ENCODE measurements around the gene TYW5.

TYW5 gene, protein sequence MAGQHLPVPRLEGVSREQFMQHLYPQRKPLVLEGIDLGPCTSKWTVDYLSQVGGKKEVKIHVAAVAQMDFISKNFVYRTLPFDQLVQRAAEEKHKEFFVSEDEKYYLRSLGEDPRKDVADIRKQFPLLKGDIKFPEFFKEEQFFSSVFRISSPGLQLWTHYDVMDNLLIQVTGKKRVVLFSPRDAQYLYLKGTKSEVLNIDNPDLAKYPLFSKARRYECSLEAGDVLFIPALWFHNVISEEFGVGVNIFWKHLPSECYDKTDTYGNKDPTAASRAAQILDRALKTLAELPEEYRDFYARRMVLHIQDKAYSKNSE

DNA sequence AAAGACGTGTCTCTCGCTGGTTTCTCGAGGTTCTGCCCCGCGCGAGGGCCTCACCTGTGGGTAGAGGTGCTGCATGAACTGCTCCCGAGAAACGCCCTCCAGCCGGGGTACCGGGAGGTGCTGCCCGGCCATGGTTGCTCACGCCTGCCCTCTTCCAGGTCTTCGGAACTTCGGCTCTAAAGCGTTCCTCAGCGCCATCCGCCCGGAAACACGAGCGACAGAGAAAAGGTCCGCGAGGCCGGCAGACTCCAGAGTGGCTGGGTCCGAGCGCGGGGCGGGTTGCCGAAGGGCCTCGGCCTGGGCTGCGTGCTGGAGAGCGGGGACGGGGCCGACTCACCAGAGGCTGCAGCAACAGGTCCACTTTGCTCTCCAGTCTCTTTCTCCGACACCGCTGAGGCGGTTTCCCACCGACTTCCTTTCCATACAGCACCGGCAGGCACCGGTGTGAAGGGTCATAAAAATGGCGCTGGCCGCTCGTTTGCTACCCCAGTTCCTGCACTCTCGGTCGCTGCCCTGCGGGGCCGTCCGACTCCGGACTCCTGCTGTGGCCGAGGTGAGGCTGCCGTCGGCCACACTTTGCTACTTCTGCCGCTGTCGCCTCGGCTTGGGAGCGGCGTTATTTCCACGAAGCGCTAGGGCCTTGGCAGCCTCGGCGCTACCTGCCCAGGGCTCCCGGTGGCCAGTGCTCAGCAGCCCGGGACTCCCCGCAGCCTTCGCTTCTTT, at the start of gene TYW5, which contains the start of gene MAIP1:
TSS of gene TYW5 (minus strand) at position 153 of the 723 bp plus-strand sequence. CDS start at position 132, 21 bp downstream.
TSS of gene MAIP1 (plus strand) at position 244 of the 723 bp plus-strand sequence. CDS start at position 461, 217 bp downstream.
- DNase-seq, result peak; percentile 68

DNA sequence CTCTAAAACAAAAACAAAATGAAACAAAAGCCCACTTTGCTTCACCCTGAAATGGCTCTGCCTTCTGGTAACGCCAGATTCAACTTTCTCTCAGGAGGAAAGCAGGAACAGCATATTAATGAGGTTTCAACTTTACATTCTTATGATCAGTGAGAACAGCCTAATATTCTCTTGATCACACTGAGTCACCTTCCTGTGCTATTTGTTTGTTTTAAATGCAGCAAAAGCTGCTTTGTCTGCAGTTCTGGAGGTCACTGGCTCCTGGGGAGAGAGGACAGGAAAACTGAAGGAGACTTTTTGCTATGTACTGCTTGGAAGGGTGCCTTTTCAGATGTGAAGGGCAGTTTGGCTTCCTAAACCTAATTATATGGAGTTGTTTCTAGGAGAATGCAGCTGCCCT, 48.2 kb upstream of the TYW5 start:
- no peak for DNase-seq

- no peak for DNase-seq
Measured at GRCh38 chr2:200000444-200001163, 45.3 kb upstream of the TYW5 start.

DNA sequence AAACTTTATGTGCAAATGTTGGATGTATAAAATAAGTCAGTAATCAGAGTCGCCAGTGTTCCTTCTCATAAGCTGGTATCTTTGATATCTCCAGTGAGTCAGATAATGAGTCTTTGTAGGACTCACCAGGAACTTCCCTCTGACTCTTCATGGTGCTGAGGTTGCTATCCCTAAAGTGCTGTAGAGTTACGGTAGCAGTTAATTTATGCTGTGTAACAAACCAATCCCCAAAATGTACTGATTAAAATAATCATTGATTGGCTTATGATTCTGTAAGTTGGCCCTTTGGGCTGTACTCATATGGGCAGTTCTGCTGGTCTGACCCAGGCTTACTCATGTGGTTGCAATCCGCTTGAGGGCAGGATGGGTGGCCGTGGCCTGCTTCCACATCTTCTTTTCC, 43.9 kb upstream of the TYW5 start:
- DNase-seq, result no peak

- no peak for DNase-seq
Measured at GRCh38 chr2:199997296-199997695, 42.0 kb upstream of the TYW5 start.

- DNase-seq, result no peak
Measured at GRCh38 chr2:199994896-199995295, 39.6 kb upstream of the TYW5 start.

- no peak for DNase-seq
Measured at GRCh38 chr2:199994371-199994770, 39.1 kb upstream of the TYW5 start.

DNA sequence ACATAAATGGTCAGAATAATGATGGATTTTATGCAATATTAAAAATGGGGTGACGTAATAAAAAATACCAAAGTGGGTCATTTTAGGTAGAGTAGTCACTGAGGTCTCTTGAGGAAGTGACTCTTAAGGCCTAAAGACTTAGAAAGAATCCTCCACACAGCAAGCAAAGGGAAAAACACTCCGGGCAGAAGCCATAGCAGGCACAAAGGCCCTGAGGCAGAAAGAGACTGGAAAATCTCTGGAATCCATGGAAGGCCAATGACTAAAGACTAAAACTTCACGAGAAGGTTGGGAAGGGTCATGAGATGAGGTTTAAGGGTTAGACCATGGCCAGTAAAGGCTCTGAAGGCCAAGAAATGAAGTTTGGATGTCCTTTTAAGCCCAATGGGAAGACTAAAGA, 37.0 kb upstream of the TYW5 start:
- no peak for DNase-seq

GRCh38 chr2:199991691-199992090, 36.4 kb upstream of the TYW5 start:
- DNase-seq, result no peak

- DNase-seq, result no peak
Measured at GRCh38 chr2:199989822-199990221, 34.5 kb upstream of the TYW5 start.

GRCh38 chr2:199988151-199988550, 32.9 kb upstream of the TYW5 start:
- DNase-seq, result peak; percentile 5

DNA sequence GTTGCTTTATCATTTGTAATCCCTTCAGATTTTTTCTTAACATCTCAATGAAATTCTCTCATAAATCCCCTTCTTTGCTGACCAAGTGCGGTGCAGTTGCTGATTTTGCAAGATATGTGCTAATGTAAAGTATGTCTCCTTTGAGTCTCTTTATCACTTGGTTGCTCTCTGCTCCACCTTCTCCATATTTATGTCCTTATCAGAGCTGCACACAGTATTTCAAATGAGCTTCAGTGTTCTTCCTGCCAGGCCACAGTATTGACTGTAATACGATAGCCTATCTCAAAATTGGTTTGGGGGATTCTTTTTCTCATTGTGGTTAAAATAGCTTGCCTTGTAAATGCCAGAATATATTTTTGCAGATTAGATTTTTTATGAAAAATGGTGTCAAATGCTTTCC, 32.3 kb upstream of the TYW5 start:
- peak; percentile 5 for DNase-seq

DNA sequence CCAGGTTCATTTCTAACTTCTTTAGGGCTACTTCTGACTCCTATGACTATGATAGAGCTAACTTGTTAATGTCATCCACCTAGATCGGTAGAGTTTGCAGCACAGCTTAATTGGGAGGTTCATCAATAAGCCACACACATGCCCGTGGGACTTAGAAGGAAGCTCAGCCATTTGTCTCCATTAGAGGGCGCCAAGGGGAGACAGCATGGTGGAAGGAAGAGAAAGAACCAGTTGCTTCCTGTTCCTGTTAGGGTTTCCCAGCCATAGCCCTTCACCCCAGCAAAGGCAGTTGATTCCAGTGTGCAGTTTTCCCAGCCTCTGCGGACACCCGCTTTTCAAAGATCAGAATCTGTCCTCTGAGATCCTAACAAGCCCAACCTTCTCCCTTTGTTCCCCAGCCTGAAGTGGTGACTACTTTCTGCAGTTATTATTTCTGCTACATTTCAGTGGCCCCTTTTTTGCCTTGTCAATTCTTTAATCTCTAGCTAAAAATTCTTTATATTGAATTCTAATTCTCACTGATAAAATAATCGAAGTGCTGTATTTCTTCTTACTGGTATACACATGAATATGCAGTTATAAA, 30.4 kb upstream of the TYW5 start:
- peak; percentile 51 for DNase-seq

- DNase-seq, result no peak
Measured at GRCh38 chr2:199984755-199985154, 29.5 kb upstream of the TYW5 start.

- no peak for DNase-seq
Measured at GRCh38 chr2:199984159-199984558, 28.9 kb upstream of the TYW5 start.

DNA sequence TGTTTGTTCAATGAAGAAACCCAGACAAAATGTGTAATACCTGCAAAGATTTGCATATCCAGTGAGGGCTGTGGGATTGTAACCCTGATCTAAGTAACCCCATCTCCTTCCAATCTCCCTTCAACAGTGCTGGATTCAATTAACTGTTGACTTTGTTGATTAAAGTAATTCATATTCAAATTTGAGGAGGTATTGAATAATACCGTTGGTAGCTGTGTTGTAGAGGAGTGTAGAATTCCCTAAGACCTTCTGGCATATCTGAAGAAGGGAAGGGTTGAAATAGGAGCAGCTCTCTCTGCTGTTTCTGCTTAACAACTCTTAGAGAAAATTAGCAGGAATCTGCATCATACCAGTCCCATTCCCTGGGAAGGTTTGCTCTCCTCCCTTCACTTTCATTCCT, 28.2 kb upstream of the TYW5 start:
- DNase-seq, result no peak

- no peak for DNase-seq
Measured at GRCh38 chr2:199982126-199982843, 27.0 kb upstream of the TYW5 start.

GRCh38 chr2:199979832-199980628, 24.7 kb upstream of the TYW5 start:
- peak; percentile 11 for DNase-seq

DNA sequence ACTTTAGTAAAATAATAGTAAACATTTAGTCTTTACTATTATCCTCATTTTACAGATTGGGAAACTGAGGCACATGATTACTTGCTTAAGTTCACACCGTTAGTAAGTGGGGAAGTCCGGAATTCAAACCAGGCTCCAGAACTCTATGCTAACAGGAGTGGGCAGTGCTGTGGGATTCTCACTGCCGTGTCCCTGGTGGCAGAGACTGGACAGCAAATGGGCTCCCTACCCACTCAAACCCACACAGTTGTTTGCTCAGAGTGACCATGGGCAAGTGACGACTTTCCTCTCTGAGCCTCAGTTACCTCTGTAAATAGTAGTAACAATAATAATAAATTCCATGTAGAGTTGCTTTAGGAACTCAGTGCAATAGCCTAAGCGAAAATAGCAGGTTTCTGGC, 24.1 kb upstream of the TYW5 start:
- no peak for DNase-seq

- no peak for DNase-seq
Measured at GRCh38 chr2:199977984-199978415, 22.7 kb upstream of the TYW5 start.

GRCh38 chr2:199975273-199975895, 20.1 kb upstream of the TYW5 start:
- DNase-seq, result no peak
